H1 (cell line): ENCODE results near the gene PLA2G2E.

Source experiments
- ATF3 ChIP-seq: IDR thresholded peaks from 2 replicates; pipeline ENCODE4 v1.6.1; 2011; ENCODE audit warnings: low read depth, mild to moderate bottlenecking, low read length; ENCODE audit not compliant: insufficient read depth
- BCL11A ChIP-seq, 2 experiments: IDR thresholded peaks; one replicate each; pipeline ENCODE4 v1.6.1; 2011; ENCODE audit warnings: low read depth in 2 of 2, low read length in 2 of 2, mild to moderate bottlenecking in 2 of 2
- CHD2 ChIP-seq: IDR thresholded peaks from 2 replicates; pipeline ENCODE4 v1.6.1; 2012; ENCODE audit warnings: low read length, improper control_type of control experiment
- CREB1 ChIP-seq: IDR thresholded peaks from 2 replicates; pipeline ENCODE4 v1.6.1; 2012; ENCODE audit warnings: inconsistent platforms
- CTCF ChIP-seq, 3 experiments: IDR thresholded peaks; 1 replicate in 2 of 3; 2 replicates in 1 of 3; pipeline versions ENCODE4 v1.5.1 to v1.6.1; 2011; ENCODE audit warnings: low read length in 3 of 3, mild to moderate bottlenecking in 3 of 3, inconsistent platforms in 2 of 3, low read depth in 1 of 3, moderate library complexity in 1 of 3; ENCODE audit not compliant: insufficient read depth in 1 of 3; ENCODE audit errors: control extremely low read depth in 1 of 3
- EZH2 ChIP-seq: fragments of 200-600 bp; sonication (generic); IDR thresholded peaks from 2 replicates; pipeline ENCODE4 v1.7.1; 2012; ENCODE audit warnings: low read depth, mild to moderate bottlenecking, moderate library complexity, low read length, inconsistent platforms; ENCODE audit not compliant: severe bottlenecking
- GTF2F1 ChIP-seq: IDR thresholded peaks from 2 replicates; pipeline ENCODE4 v1.6.1; 2012; ENCODE audit warnings: low read depth, low read length, improper control_type of control experiment, borderline replicate concordance
- POLR2A ChIP-seq, 2 experiments: IDR thresholded peaks; 1 replicate in 1 of 2; 2 replicates in 1 of 2; pipeline ENCODE4 v1.6.1; 2011; ENCODE audit warnings: low read depth in 2 of 2, low read length in 2 of 2, mild to moderate bottlenecking in 2 of 2; ENCODE audit errors: control extremely low read depth in 1 of 2
- RAD21 ChIP-seq, 2 experiments: IDR thresholded peaks in 1 of 2; conservative IDR thresholded peaks in 1 of 2; 2 replicates each; pipeline ENCODE4 v1.6.1; 2011; ENCODE audit warnings: low read depth in 2 of 2, low read length in 2 of 2, improper control_type of control experiment in 1 of 2, inconsistent platforms in 1 of 2, mild to moderate bottlenecking in 1 of 2, moderate library complexity in 1 of 2
- TAF1 ChIP-seq: IDR thresholded peaks from 2 replicates; pipeline ENCODE4 v1.6.1; 2011; ENCODE audit warnings: mild to moderate bottlenecking, low read depth, low read length
- TCF12 ChIP-seq: IDR thresholded peaks from 2 replicates; pipeline ENCODE4 v1.6.1; 2011; ENCODE audit warnings: low read depth, mild to moderate bottlenecking, low read length
- USF2 ChIP-seq: IDR thresholded peaks from 2 replicates; pipeline ENCODE4 v1.6.1; 2011; ENCODE audit warnings: low read length, improper control_type of control experiment

GRCh38 chr1:19960591-19960990, 37.2 kb upstream of the PLA2G2E start:
- TF ChIP-seq CTCF (IDR thresholded peaks at IDR 0.05; ENCODE audit: control extremely low read depth in 1 of 3, insufficient read depth in 1 of 3, low read depth in 1 of 3, low read length in 3 of 3), result no peak
- TF ChIP-seq TAF1, result no peak
- TF ChIP-seq CHD2, result no peak
- TF ChIP-seq TCF12, result no peak
- TF ChIP-seq BCL11A (IDR thresholded peaks at IDR 0.05; ENCODE audit: low read depth in 2 of 2, low read length in 2 of 2), result no peak
- TF ChIP-seq CREB1, result no peak
- no peak for TF ChIP-seq USF2
- no peak for TF ChIP-seq ATF3
- no peak for TF ChIP-seq EZH2
- no peak for TF ChIP-seq GTF2F1
- TF ChIP-seq POLR2A (IDR thresholded peaks at IDR 0.05; ENCODE audit: control extremely low read depth in 1 of 2, low read depth in 2 of 2, low read length in 2 of 2), result no peak
- TF ChIP-seq RAD21 (IDR thresholded peaks at IDR 0.05 in 1 of 2, conservative IDR thresholded peaks at IDR 0.05 in 1 of 2; ENCODE audit: low read depth in 2 of 2, low read length in 2 of 2), result no peak
